ENCODE results near the gene OLFM1. TPM values are rescaled to one million over a fixed set of nuclear protein-coding genes. Genes with fewer than 3 reads are reported as not detected.

Gene OLFM1
- total RNA-seq, 1 donor, result 0.43 TPM

DNA sequence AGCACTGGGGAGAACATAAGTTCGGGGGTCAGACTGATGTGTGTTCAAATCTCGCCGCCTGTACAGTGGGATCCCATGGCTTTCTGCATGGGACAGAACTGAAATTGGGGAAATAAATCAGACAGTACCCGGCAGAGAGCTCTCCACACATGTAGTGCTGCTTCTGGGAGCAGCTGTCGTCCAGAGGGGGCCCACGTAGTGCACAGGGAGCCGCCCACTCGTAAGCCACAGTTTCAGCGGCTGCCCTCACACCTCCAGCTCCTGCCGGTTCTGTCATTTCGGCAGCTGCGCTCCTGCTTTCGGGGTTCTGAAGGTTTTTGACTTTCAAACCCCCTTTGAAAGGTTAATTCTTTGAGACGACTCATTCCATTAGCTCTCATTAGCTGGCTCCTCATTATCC lies 83.1 kb downstream of the OLFM1 start:
- TF ChIP-seq, protein P1, sequence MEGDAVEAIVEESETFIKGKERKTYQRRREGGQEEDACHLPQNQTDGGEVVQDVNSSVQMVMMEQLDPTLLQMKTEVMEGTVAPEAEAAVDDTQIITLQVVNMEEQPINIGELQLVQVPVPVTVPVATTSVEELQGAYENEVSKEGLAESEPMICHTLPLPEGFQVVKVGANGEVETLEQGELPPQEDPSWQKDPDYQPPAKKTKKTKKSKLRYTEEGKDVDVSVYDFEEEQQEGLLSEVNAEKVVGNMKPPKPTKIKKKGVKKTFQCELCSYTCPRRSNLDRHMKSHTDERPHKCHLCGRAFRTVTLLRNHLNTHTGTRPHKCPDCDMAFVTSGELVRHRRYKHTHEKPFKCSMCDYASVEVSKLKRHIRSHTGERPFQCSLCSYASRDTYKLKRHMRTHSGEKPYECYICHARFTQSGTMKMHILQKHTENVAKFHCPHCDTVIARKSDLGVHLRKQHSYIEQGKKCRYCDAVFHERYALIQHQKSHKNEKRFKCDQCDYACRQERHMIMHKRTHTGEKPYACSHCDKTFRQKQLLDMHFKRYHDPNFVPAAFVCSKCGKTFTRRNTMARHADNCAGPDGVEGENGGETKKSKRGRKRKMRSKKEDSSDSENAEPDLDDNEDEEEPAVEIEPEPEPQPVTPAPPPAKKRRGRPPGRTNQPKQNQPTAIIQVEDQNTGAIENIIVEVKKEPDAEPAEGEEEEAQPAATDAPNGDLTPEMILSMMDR (IDR thresholded peaks at IDR 0.05; ENCODE audit: insufficient read depth, low read depth, low read length), result no peak
- H3K4me3 ChIP-seq (ENCODE audit: low read depth, low read length), result no peak overlapping the region
- no peak for DNase-seq (ENCODE audit: low read depth)

Other genes starting within 250 kb of the OLFM1 start
- not detected in 2 replicates for gene FCN2, start 206.9 kb upstream of the OLFM1 start, total RNA-seq
- not detected in 2 replicates for gene FCN1, start 169.8 kb upstream of the OLFM1 start, total RNA-seq